Gastroesophageal sphincter (tissue), 2 donors: Measurements from ENCODE around the gene PAM16.

ENCODE experiments used
- POLR2A ChIP-seq, 2 donors: fragments of 450-650 bp; IDR thresholded peaks; one replicate each; pipeline ENCODE4 v1.6.1; 2017; ENCODE audit warnings: antibody characterized with exemption in 2 of 2, mild to moderate bottlenecking in 2 of 2, moderate library complexity in 1 of 2
- POLR2AphosphoS5 ChIP-seq: sonication (generic); formaldehyde crosslinking; IDR thresholded peaks from one replicate; pipeline ENCODE4 v1.6.1; 2017; ENCODE audit warnings: antibody characterized with exemption

- TF ChIP-seq POLR2AphosphoS5 (no peak), POLR2A (IDR thresholded peaks at IDR 0.05) (no peak)
Observed at GRCh38 chr16:4336701-4337539, 14.2 kb downstream of the PAM16 start.
